Activated B cell treated with CpG ODN at 0.5 μM for 24 hours (primary cell): ENCODE measurements around the gene SNX9. TPM values are rescaled to one million over a fixed set of nuclear protein-coding genes. Genes with fewer than 3 reads are reported as not detected.

Experiments
- ATAC-seq: fragments of 200-7000 bp; cut with Tn5 transposase; one replicate; pipeline ENCODE4 v1.10.0; 2021; ENCODE audit warnings: low read depth, mild to moderate bottlenecking, moderate library complexity
- CTCF ChIA-PET: fragments of 350-600 bp; sonication (Branson Sonifier 250); formaldehyde crosslinking; loops from one replicate; lab custom pipeline; 2021; ENCODE audit warnings: antibody characterized with exemption; lab: Charles Lee
- POLR2A ChIA-PET: fragments of 350-600 bp; sonication (Branson Sonifier 250); formaldehyde crosslinking; loops from one replicate; lab custom pipeline; 2021; ENCODE audit warnings: antibody characterized with exemption; lab: Charles Lee
- DNase-seq: peaks from one replicate; pipeline ENCODE4 v3.0.0; 2022
- H3K27ac Mint-ChIP-seq: one replicate; pipeline ENCODE4 v1.8.0; 2020; ENCODE audit warnings: mixed read lengths
- H3K27me3 Mint-ChIP-seq: one replicate; pipeline ENCODE4 v1.8.0; 2021; ENCODE audit warnings: mixed read lengths
- H3K36me3 Mint-ChIP-seq: one replicate; pipeline ENCODE4 v1.8.0; 2021; ENCODE audit warnings: low read depth, mixed read lengths
- H3K4me1 Mint-ChIP-seq: one replicate; pipeline ENCODE4 v1.8.0; 2021; ENCODE audit warnings: mixed read lengths
- H3K4me3 Mint-ChIP-seq: one replicate; pipeline ENCODE4 v1.8.0; 2020; ENCODE audit warnings: mild to moderate bottlenecking, mixed read lengths
- H3K9me3 Mint-ChIP-seq: one replicate; pipeline ENCODE4 v1.8.0; 2020; ENCODE audit warnings: mixed read lengths
- CTCF ChIP-seq: fragments of 200-600 bp; IDR thresholded peaks from one replicate; pipeline ENCODE4 v1.8.0; 2022; ENCODE audit warnings: antibody characterized with exemption, mild to moderate bottlenecking
- intact Hi-C: fragments of 100-400 bp; cut with micrococcal nuclease; formaldehyde crosslinking; loops from one replicate; pipeline ENCODE4 v1.15.1; 2024
- total RNA-seq: library from RNA; stranded (reverse); gene quantifications from 2 replicates; pipeline ENCODE4 v1.2.3, GENCODE V29; 2022

SNX9 gene
- total RNA-seq, 1 donor from 2014 or later: 40.0 TPM

DNA sequence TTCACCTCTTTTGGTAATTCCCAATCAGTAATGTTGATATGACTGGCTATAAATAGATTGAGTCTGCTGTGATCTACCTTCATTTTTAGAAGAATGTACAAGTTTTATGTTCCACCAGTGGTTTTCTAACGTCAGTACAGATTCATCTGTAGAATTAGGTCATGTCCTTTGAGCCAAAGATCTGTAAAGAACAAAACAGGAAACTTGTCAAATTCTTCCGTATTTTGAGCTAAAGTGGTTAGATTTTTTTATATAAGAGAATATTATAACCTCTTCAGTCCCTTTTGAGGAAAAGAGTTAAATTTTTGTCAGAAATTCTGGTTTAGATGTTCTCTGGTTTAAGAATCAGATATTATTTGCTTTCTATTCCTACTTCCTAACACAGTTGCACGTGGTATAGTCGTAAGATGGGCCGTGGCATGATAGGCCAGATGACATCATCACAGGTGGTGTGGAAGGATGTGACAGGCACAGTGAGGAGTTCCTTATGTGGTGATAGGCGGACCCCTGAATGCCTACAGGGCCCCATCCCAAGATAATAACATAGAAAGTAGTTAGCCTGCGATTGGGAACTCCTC, 62.3 kb downstream of the SNX9 start:
- no peaks in the 10 kb centered on the region for H3K9me3 Mint-ChIP-seq
- H3K27ac Mint-ChIP-seq: peak overlapping the region; percentile 76
- peak overlapping the region; percentile 24 for H3K4me3 Mint-ChIP-seq
- H3K4me1 Mint-ChIP-seq: peaks cover 37% of the 10 kb centered on the region
- CTCF ChIA-PET: interaction anchor here (1.5 to 2.3 kb wide), 3 partner anchors 12 to 187 kb away, joined by 3 to 12 read pairs (median 10); no protein-coding TSS in a partner anchor
- no peak for TF ChIP-seq CTCF
- POLR2A ChIA-PET: interaction anchor here (1.0 to 2.3 kb wide), 4 partner anchors 121 to 562 kb away, joined by 3 to 10 read pairs (median 4); no protein-coding TSS in a partner anchor
- H3K27me3 Mint-ChIP-seq: no peaks in the 10 kb centered on the region
- intact Hi-C loops: loop anchor here (2.0 to 5.0 kb wide), 2 partner anchors 97 to 188 kb away; partner anchors contain the start of gene SYNJ2
- DNase-seq (no peak), ATAC-seq (peak; percentile 86)
- peaks cover 85% of the 10 kb centered on the region for H3K36me3 Mint-ChIP-seq

DNA sequence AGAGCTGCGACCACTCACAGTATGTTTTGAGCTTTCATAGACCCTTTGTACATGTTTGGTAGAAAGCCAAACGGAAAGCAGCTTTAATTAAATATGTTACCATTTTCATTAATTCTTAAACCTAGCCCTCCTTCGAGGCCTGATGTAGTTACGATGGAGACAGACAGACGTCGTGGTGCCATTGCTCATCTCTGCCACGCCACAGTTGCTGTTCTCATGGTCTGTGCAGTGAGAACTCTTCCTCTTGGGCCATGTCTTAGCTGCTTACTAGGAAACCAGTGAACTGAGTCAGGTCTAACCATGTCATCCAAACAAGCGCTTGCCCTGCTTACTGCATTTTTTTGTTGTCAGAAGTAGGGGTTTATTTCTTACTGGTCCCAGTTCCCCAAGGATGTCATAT, 62.8 kb downstream of the SNX9 start:
- peak overlapping the region; percentile 13 for H3K4me3 Mint-ChIP-seq
- no peaks in the 10 kb centered on the region for H3K27me3 Mint-ChIP-seq
- DNase-seq (no peak), ATAC-seq (no peak)
- CTCF ChIA-PET: interaction anchor here (0.7 to 2.3 kb wide), 4 partner anchors 12 to 187 kb away, joined by 3 to 12 read pairs (median 7); no protein-coding TSS in a partner anchor
- peaks cover 35% of the 10 kb centered on the region for H3K4me1 Mint-ChIP-seq
- peaks cover 85% of the 10 kb centered on the region for H3K36me3 Mint-ChIP-seq
- POLR2A ChIA-PET: interaction anchor here (1.0 to 2.3 kb wide), 3 partner anchors 122 to 563 kb away, joined by 3 to 10 read pairs (median 4); no protein-coding TSS in a partner anchor
- intact Hi-C loops: loop anchor here (2.0 to 5.0 kb wide), 2 partner anchors 96 to 187 kb away; partner anchors contain the start of gene SYNJ2
- no peaks in the 10 kb centered on the region for H3K9me3 Mint-ChIP-seq
- H3K27ac Mint-ChIP-seq: peak overlapping the region; percentile 76
- no peak for TF ChIP-seq CTCF

DNA sequence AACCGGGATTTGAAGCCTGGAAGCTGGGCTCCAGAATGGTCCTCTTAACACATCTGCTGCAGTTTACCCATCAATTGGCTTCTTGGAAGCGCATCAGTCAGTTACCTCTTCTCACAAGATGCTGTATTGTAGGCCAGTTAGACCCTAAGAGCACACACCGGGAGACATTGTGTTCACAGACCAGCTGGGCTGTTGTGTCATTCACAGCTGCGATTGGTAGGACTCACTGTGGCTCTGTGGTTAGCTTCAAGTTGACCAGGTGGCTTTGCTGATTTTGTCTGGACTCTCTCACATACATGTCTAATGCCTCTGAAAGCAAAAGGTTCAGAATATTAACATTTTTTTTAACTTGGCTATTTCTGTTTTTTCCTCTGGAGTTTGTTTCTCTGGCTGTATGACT, 64.8 kb downstream of the SNX9 start:
- CTCF ChIA-PET: no interaction called here
- POLR2A ChIA-PET: interaction anchor here (0.6 kb wide), 1 partner anchor 144 kb away, joined by 4 read pairs; no protein-coding TSS in a partner anchor

GRCh38 chr6:157891544-157892362, 68.7 kb downstream of the SNX9 start:
- intact Hi-C loops: no loop called here
- Mint-ChIP-seq H3K4me3 (no peak overlapping the region), H3K36me3 (peaks cover 76% of the 10 kb centered on the region), H3K4me1 (peaks cover 32% of the 10 kb centered on the region), H3K27me3 (no peaks in the 10 kb centered on the region), H3K27ac (no peak overlapping the region), H3K9me3 (no peaks in the 10 kb centered on the region)
- ATAC-seq (no peak), DNase-seq (no peak)
- POLR2A ChIA-PET: interaction anchor here (0.7 kb wide), 1 partner anchor 22 kb away, joined by 10 read pairs; no protein-coding TSS in a partner anchor
- TF ChIP-seq CTCF: no peak
- CTCF ChIA-PET: interaction anchor here (0.6 to 1.2 kb wide), 2 partner anchors 12 to 18 kb away, joined by 3 to 5 read pairs; no protein-coding TSS in a partner anchor

More for the DNA sequence above, 64.8 kb downstream of the SNX9 start:
- Mint-ChIP-seq H3K36me3 (peaks cover 83% of the 10 kb centered on the region), H3K27ac (no peak overlapping the region), H3K9me3 (no peaks in the 10 kb centered on the region), H3K4me3 (no peak overlapping the region), H3K27me3 (no peaks in the 10 kb centered on the region), H3K4me1 (peaks cover 48% of the 10 kb centered on the region)
- intact Hi-C loops: loop anchor here (5.0 kb wide), 1 partner anchor 94 kb away; the partner anchor contains the start of gene SYNJ2
- no peak for TF ChIP-seq CTCF
- DNase-seq: no peak
- ATAC-seq: no peak
